ENCODE data around the gene DNAH8.

The DNAH8 gene

GRCh38 chr6:39061588-39061987, 346.5 kb downstream of the DNAH8 start:
- no peak for DNase-seq (ENCODE audit: insufficient read length, low spot score)
- TF ChIP-seq POLR2A (IDR thresholded peaks at IDR 0.05; ENCODE audit: low read depth, low read length): no peak
- FAIRE-seq: no peak

- DNase-seq (ENCODE audit: insufficient read length, low spot score): no peak
- FAIRE-seq: no peak
- no peak for TF ChIP-seq POLR2A (IDR thresholded peaks at IDR 0.05; ENCODE audit: low read depth, low read length)
Measured at GRCh38 chr6:39062014-39062740, 347.1 kb downstream of the DNAH8 start.

- FAIRE-seq (no peak), DNase-seq (ENCODE audit: insufficient read length, low spot score) (no peak)
- no peak for TF ChIP-seq POLR2A (IDR thresholded peaks at IDR 0.05; ENCODE audit: low read depth, low read length)
Measured at GRCh38 chr6:39063526-39063925, 348.4 kb downstream of the DNAH8 start.

DNA sequence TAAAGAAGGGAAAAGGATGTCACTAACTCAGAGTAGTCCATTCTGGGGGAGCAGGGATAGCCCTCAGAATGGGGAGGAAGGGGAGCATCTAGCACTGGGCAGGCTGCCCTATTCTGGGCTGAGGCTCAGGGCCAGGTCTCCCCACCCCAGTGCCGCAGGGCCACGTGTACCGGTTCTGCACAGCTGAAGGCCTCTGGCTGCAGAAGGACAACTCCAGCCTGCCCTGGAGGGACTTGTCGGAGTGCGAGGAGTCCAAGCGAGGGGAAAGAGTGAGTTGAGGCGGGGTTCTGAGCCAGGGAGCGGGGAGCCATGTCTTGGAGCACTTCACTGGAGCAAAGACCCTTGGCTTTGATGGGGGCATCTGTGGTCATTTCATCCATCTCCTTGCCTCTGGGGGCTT, 350.4 kb downstream of the DNAH8 start:
- TF ChIP-seq POLR2A (IDR thresholded peaks at IDR 0.05; ENCODE audit: low read depth, low read length): no peak
- FAIRE-seq (no peak), DNase-seq (ENCODE audit: insufficient read length, low spot score) (no peak)

- no peak for DNase-seq (ENCODE audit: insufficient read length, low spot score)
- TF ChIP-seq POLR2A (IDR thresholded peaks at IDR 0.05; ENCODE audit: low read depth, low read length): no peak
- no peak for FAIRE-seq
Measured at GRCh38 chr6:39068391-39068790, 353.3 kb downstream of the DNAH8 start.

DNA sequence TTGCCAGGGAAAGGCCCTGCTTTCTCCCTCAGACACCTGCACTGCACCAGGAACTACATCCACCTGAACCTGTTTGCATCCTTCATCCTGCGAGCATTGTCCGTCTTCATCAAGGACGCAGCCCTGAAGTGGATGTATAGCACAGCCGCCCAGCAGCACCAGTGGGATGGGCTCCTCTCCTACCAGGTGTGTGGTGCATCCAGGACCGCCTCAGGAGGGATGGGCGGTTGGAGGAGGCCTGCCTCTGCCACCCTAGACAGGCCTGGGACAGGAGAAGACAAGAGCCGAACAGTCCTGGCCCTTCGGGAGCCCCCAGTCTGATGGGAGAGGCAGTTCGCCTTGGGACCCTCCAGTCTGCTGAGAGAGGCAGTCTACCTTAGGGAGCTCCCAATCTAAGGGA, 357.7 kb downstream of the DNAH8 start:
- FAIRE-seq: no peak
- TF ChIP-seq POLR2A (IDR thresholded peaks at IDR 0.05; ENCODE audit: low read depth, low read length): no peak
- no peak for DNase-seq (ENCODE audit: insufficient read length, low spot score)

GRCh38 chr6:39073471-39074355, 358.6 kb downstream of the DNAH8 start:
- FAIRE-seq: no peak
- TF ChIP-seq POLR2A (IDR thresholded peaks at IDR 0.05; ENCODE audit: low read depth, low read length): no peak
- DNase-seq (ENCODE audit: insufficient read length, low spot score): no peak

DNA sequence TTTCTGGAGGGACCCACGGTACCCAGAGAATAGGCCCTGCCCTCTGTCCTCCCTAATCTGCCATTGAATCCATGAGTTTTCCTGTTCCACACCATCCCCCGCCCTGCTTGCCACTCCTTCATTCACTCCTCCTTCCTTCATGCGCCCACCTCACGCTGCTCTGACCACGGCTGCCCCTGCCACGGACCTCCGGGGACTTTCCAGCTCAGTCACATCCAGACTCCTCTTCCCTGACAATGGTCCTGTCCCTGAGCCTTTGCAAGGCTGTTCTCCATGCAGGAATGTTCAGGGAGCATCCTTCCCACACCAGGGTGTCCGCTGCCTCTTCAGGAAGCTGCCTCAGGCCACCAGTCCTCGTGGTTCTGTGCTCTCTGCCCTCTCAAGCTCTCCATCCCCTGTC, 359.4 kb downstream of the DNAH8 start:
- FAIRE-seq: no peak
- no peak for DNase-seq (ENCODE audit: insufficient read length, low spot score)

GRCh38 chr6:39075010-39075686, 360.0 kb downstream of the DNAH8 start:
- DNase-seq (ENCODE audit: insufficient read length, low spot score): no peak
- no peak for FAIRE-seq
- TF ChIP-seq POLR2A (IDR thresholded peaks at IDR 0.05; ENCODE audit: low read depth, low read length): no peak

More for the DNA sequence above, 359.4 kb downstream of the DNAH8 start:
- no peak for TF ChIP-seq POLR2A (IDR thresholded peaks at IDR 0.05; ENCODE audit: low read depth, low read length)

DNA sequence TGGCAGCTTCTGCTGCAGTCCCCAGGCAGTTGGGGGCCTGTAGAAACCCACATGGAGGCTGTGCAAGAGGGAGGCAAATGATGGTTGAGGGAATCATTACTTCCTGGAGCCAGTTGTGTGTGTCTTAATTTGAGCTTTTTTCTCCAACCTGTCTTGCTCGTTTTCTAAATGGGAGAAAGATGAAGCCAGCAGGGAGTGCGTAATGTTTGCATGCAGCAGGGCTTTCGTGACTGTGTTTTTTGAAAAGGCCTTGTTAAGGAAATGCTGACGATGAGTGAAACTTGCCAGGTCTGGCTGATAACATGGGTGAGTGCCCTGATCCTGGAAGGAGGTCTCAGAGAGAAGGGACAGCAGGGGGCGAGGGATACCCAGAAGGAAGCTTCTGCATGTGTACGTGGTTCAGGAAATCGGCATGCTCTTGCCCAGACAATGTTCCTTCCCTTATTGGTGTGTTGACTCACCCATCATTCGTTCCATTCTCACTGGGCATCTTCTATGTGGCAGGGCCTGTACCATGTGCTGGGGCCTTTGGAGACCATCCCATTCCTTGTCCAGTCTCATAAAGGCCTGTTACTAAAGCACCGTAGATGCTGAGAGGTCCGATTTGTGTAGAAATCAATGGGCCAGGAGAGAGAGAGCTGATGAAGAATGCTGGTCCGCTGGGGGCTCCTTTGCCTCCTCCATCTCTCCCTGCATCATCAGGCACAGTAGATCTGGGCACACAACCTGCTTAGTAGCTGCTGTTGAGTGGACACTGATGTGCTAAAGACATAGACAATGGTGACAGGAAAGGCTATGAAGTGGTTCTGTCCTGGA, 360.9 kb downstream of the DNAH8 start:
- no peak for DNase-seq (ENCODE audit: insufficient read length, low spot score)
- no peak for TF ChIP-seq POLR2A (IDR thresholded peaks at IDR 0.05; ENCODE audit: low read depth, low read length)

DNA sequence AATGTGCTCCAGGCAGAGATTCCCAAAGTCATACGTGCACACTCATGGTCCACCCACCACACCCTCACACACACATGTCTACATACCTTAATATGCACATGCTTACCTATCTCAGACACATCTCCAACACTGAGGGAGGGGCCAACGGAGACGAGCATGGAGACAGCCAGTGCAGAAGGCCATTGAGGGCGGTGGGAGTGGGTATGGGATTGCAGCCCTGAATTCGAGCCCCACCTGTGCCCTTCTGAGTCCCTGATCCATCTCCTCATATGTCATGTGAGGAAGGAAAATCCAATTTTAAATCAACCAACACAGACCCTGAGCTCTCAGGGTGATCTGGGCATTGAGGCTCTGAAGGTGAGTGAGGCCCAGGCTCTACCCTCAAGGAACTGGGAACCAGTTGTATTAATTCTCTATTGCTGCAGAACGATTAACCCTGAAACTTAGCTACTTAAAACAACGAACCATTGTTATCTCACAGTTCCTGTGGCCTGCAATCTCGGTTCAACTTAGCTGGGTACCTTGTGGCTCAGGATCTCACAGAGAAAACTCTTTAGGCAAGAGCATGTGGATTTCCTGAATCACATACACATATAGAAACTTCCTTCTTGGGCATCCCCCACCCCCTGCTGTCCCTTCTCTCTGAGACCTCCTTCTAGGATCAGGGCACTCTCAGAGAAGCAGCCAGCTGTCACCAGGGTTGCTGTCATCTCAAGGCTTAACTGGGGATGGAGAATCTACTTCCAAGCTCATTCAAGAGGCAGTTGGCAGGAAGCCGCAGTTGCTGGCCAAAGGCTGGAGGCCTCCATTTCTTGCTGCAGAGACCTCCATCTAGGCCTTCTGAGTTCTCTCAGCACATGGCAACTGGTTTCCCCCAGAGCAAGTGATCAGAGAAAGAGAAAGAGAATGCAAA, 361.8 kb downstream of the DNAH8 start:
- FAIRE-seq (no peak), DNase-seq (ENCODE audit: insufficient read length, low spot score) (no peak)
- TF ChIP-seq POLR2A (IDR thresholded peaks at IDR 0.05; ENCODE audit: low read depth, low read length): no peak

More for the DNA sequence above, 360.9 kb downstream of the DNAH8 start:
- FAIRE-seq: no peak

DNA sequence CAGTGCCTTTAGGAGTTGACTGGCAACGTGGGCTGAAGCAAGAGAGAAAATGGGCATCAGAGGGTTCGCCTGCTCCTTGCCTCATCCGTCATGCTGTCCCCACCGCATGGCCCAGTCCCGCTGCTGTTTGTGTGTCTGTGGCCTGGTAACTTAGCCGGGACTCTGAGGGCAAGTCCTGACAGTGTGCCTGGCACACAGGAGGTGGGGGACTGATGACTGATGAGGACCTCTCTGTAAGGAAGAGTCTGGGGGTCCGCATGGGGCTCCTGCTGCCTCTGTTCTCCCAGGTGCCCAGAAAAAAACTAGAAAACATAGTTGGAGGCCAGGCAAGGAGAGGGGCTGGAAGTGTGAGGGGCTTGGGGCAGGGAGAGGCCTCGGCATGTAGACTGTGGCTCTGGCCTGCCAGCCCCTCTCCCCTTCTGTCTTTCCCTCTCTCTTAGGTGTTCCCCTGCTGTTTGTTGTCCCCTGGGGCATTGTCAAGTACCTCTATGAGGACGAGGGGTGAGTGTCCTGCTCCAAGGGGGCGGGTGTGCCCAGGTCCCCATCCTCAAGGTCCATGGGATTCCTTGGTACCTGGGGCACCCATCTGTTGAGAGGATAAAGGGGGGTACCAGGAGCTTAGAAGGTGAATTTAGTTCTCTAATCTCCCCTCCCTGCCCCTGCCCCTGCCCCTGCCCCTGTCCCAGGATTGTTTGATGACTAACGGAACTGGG, 362.9 kb downstream of the DNAH8 start:
- DNase-seq (ENCODE audit: insufficient read length, low spot score): no peak
- no peak for FAIRE-seq
- TF ChIP-seq POLR2A (IDR thresholded peaks at IDR 0.05; ENCODE audit: low read depth, low read length): no peak

All from H54 (cell line).